HCEC 1CT (cell line): Measurements from ENCODE around the gene APOL6.
A peak's percentile ranks its signal among the peaks of the same experiment; 100 is the strongest.
"Not testable (repeated sequence)": the region's sequence is repeated elsewhere in the genome, so short reads cannot be mapped to it uniquely, and the experiment has no call there.

Source experiments
- DNase-seq: peaks from one replicate; pipeline ENCODE4 v3.0.0-alpha.2; 2017

Gene APOL6

GRCh38 chr22:35681454-35682052, 33.3 kb downstream of the APOL6 start:
- DNase-seq, result no peak

- no peak for DNase-seq
Measured at GRCh38 chr22:35683560-35683959, 35.3 kb downstream of the APOL6 start.

- peak; percentile 62 for DNase-seq
Measured at GRCh38 chr22:35684270-35684700, 36.0 kb downstream of the APOL6 start.

- DNase-seq, result no peak
Measured at GRCh38 chr22:35684732-35685131, 36.5 kb downstream of the APOL6 start.

GRCh38 chr22:35685731-35686130, 37.5 kb downstream of the APOL6 start:
- DNase-seq, result no peak

- DNase-seq, result no peak
Measured at GRCh38 chr22:35686298-35686697, 38.1 kb downstream of the APOL6 start.

- no peak for DNase-seq
Measured at GRCh38 chr22:35687461-35687860, 39.2 kb downstream of the APOL6 start.

GRCh38 chr22:35688913-35689675, 40.8 kb downstream of the APOL6 start:
- DNase-seq, result no peak

- no peak for DNase-seq
Measured at GRCh38 chr22:35690001-35690400, 41.8 kb downstream of the APOL6 start.

- no peak for DNase-seq
Measured at GRCh38 chr22:35695202-35695601, 47.0 kb downstream of the APOL6 start.

GRCh38 chr22:35697142-35697541, 48.9 kb downstream of the APOL6 start:
- no peak for DNase-seq

GRCh38 chr22:35699852-35700251, 51.6 kb downstream of the APOL6 start:
- DNase-seq, result not testable (repeated sequence)

GRCh38 chr22:35703861-35704584, 55.8 kb downstream of the APOL6 start:
- DNase-seq, result no peak

GRCh38 chr22:35705141-35705540, 56.9 kb downstream of the APOL6 start:
- DNase-seq, result peak; percentile 90

- DNase-seq, result no peak
Measured at GRCh38 chr22:35708453-35708852, 60.2 kb downstream of the APOL6 start.

- no peak for DNase-seq
Measured at GRCh38 chr22:35708917-35709316, 60.7 kb downstream of the APOL6 start.

- DNase-seq, result no peak
Measured at GRCh38 chr22:35711336-35711735, 63.1 kb downstream of the APOL6 start.

- DNase-seq, result no peak
Measured at GRCh38 chr22:35712672-35713071, 64.4 kb downstream of the APOL6 start.

- no peak for DNase-seq
Measured at GRCh38 chr22:35717572-35717971, 69.3 kb downstream of the APOL6 start, which contains the start of gene APOL5. Gene APOL5 (plus strand): TSS chr22:35717872. CDS start chr22:35717872, 0 bp downstream.
